K562 (cell line): ENCODE results near the gene PTPN13. TPM values are rescaled to one million over a fixed set of nuclear protein-coding genes. Genes with fewer than 3 reads are reported as not detected.

ENCODE experiments used
- ATAC-seq: fragments of 200-7000 bp; cut with Tn5 transposase; 3 replicates; pipeline ENCODE4 v1.9.1; 2020; ENCODE audit warnings: moderate library complexity
- BruUV-seq: library from RNA; stranded (reverse); fragments of 400-500 nt; replicated peaks from 2 replicates; lab custom pipeline; 2021; lab: Mats Ljungman, UMichigan
- CTCF ChIA-PET: fragments of 300-600 bp; formaldehyde crosslinking; extraction: SDS; loops from one replicate; lab custom pipeline; 2021; ENCODE audit warnings: low intra/inter-chr PET ratio; lab: Yijun Ruan, JAX
- POLR2A ChIA-PET: fragments of 300-600, 350-650 bp; sonication (Branson Sonifier 250); formaldehyde crosslinking; extraction: SDS; loops from one replicate; lab custom pipeline; 2021; ENCODE audit warnings: antibody characterized with exemption, inconsistent platforms; lab: Yijun Ruan, JAX
- DNase-seq, 4 experiments: peaks; one replicate each; pipeline versions ENCODE4 v3.0.0 to v3.0.0-alpha.2; 2011 to 2018; ENCODE audit warnings: low spot score in 3 of 4, mixed read lengths in 3 of 4; ENCODE audit errors: extremely low read depth in 1 of 4
- FAIRE-seq: peaks from 2 replicates; lab custom pipeline; 2011; peaks lifted over from hg19 to GRCh38; lab: Jason Lieb, UNC
- H2AFZ ChIP-seq: 2 replicates; pipeline ENCODE4 v1.6.0; 2011; ENCODE audit warnings: low read depth, low read length, control low read depth, inconsistent platforms
- H3K27ac ChIP-seq: fragments of 200-600 bp; 3 replicates; pipeline ENCODE4 v1.8.0; 2011; ENCODE audit warnings: low read depth, mild to moderate bottlenecking, control low read depth, inconsistent platforms, low read length, moderate library complexity, mixed read lengths; ENCODE audit errors: extremely low read depth
- H3K27me3 ChIP-seq, 2 experiments: fragments of 300-600 bp in 1 of 2; 2 replicates in 1 of 2; 3 replicates in 1 of 2; pipeline versions ENCODE4 v1.6.0 to v1.8.0; 2011; ENCODE audit warnings: inconsistent platforms in 2 of 2, low read length in 2 of 2, mild to moderate bottlenecking in 1 of 2, mixed read lengths in 1 of 2, moderate library complexity in 1 of 2; ENCODE audit not compliant: control insufficient read depth in 2 of 2, insufficient read depth in 2 of 2
- H3K36me3 ChIP-seq: fragments of 300-600 bp; 3 replicates; pipeline ENCODE4 v1.8.0; 2011; ENCODE audit warnings: mild to moderate bottlenecking, low read length, inconsistent platforms; ENCODE audit not compliant: control insufficient read depth, insufficient read depth
- H3K4me1 ChIP-seq, 2 experiments: fragments of 200-600 bp in 1 of 2; replicated peaks in 1 of 2; 2 replicates in 1 of 2; 3 replicates in 1 of 2; pipeline versions ENCODE4 v1.5.1 to v1.8.0; 2011; ENCODE audit warnings: inconsistent platforms in 2 of 2, low read length in 2 of 2, mild to moderate bottlenecking in 1 of 2, mixed read lengths in 1 of 2, moderate library complexity in 1 of 2; ENCODE audit not compliant: control insufficient read depth in 2 of 2, insufficient read depth in 2 of 2
- H3K4me2 ChIP-seq: 2 replicates; pipeline ENCODE4 v1.6.1; 2011; ENCODE audit warnings: low read length, control low read depth, inconsistent platforms, mixed read lengths; ENCODE audit not compliant: insufficient read depth
- H3K4me3 ChIP-seq: fragments of 200-600 bp; sonication (generic), shearing (Covaris generic); 2 replicates; pipeline ENCODE4 v1.5.1; 2016; ENCODE audit warnings: control low read depth, inconsistent platforms
- H3K79me2 ChIP-seq: fragments of 200-600 bp; 3 replicates; pipeline ENCODE4 v1.8.0; 2011; ENCODE audit warnings: low read length, inconsistent platforms; ENCODE audit not compliant: control insufficient read depth, insufficient read depth
- H3K9ac ChIP-seq, 2 experiments: 2 replicates each; pipeline versions ENCODE4 v1.6.0 to v1.6.1; 2011; ENCODE audit warnings: low read depth in 2 of 2, low read length in 2 of 2, control low read depth in 1 of 2, inconsistent platforms in 1 of 2, mild to moderate bottlenecking in 1 of 2, mixed read lengths in 1 of 2; ENCODE audit not compliant: insufficient read depth in 1 of 2
- H3K9me1 ChIP-seq: one replicate; pipeline ENCODE4 v1.6.0; 2011; ENCODE audit warnings: inconsistent platforms, mild to moderate bottlenecking, low read length, moderate library complexity; ENCODE audit not compliant: control insufficient read depth, insufficient read depth
- H3K9me3 ChIP-seq: replicated peaks from 2 replicates; pipeline ENCODE4 v1.5.1; 2011; ENCODE audit warnings: low read depth, low read length, inconsistent platforms; ENCODE audit not compliant: control insufficient read depth, insufficient read depth
- H4K20me1 ChIP-seq: replicated peaks from 2 replicates; pipeline ENCODE4 v1.6.1; 2011; ENCODE audit warnings: low read length, inconsistent platforms, mixed read lengths; ENCODE audit not compliant: control insufficient read depth, insufficient read depth
- CAMTA2 ChIP-seq: fragments of 250-450 bp; sonication (Bioruptor Pico); conservative IDR thresholded peaks from 2 replicates; pipeline ENCODE4 v1.5.1; 2022
- CBX2 ChIP-seq: fragments of 200-600 bp; sonication (generic); IDR thresholded peaks from one replicate; pipeline ENCODE4 v1.6.1; 2012; ENCODE audit warnings: mild to moderate bottlenecking, low read length, inconsistent platforms; ENCODE audit not compliant: insufficient read depth, poor library complexity, severe bottlenecking
- CCAR2 ChIP-seq: fragments of 200-400 bp; formaldehyde crosslinking; IDR thresholded peaks from 2 replicates; pipeline ENCODE4 v1.6.1; 2017; ENCODE audit warnings: mild to moderate bottlenecking, low read depth, low read length
- CXXC5 ChIP-seq: fragments of 250-450 bp; sonication (Bioruptor Pico); IDR thresholded peaks from 2 replicates; pipeline ENCODE4 v1.8.0; 2022; ENCODE audit warnings: inconsistent platforms, mild to moderate bottlenecking, moderate library complexity
- ELK1 ChIP-seq: sonication (generic); formaldehyde crosslinking; IDR thresholded peaks from 2 replicates; pipeline ENCODE4 v1.8.1; 2022; ENCODE audit warnings: missing genetic modification reagents
- ESRRA ChIP-seq: fragments of 450-650 bp; IDR thresholded peaks from 2 replicates; pipeline ENCODE4 v1.6.1; 2014; ENCODE audit warnings: low read depth, mild to moderate bottlenecking, moderate library complexity, borderline replicate concordance
- FOXA3 ChIP-seq, 2 experiments: fragments of 450-650 bp in 1 of 2; sonication (generic) in 1 of 2; formaldehyde crosslinking; IDR thresholded peaks in 1 of 2; conservative IDR thresholded peaks in 1 of 2; 2 replicates each; pipeline versions ENCODE4 v1.4.0 to v1.8.0; 2020 to 2022; ENCODE audit warnings: mild to moderate bottlenecking in 2 of 2, missing genetic modification reagents in 1 of 2
- ILK ChIP-seq: fragments of 450-650 bp; IDR thresholded peaks from 2 replicates; pipeline ENCODE4 v1.6.1; 2016; ENCODE audit warnings: missing genetic modification characterization, low read depth, mild to moderate bottlenecking, missing compliant biosample characterization, moderate library complexity, borderline replicate concordance
- MYNN ChIP-seq, 2 experiments: sonication (generic); formaldehyde crosslinking in 1 of 2; IDR thresholded peaks; 2 replicates each; pipeline versions ENCODE4 v1.5.0 to v1.6.1; 2016 to 2020; ENCODE audit warnings: antibody characterized with exemption in 1 of 2, missing genetic modification reagents in 1 of 2
- SMAD2 ChIP-seq: fragments of 150-350 bp; IDR thresholded peaks from 2 replicates; pipeline ENCODE4 v1.6.1; 2014; ENCODE audit warnings: low read depth, mild to moderate bottlenecking, low read length
- XRCC3 ChIP-seq: fragments of 450-650 bp; IDR thresholded peaks from 2 replicates; pipeline ENCODE4 v1.6.1; 2017; ENCODE audit warnings: mild to moderate bottlenecking, moderate library complexity
- ZBTB8A ChIP-seq: fragments of 450-650 bp; IDR thresholded peaks from 2 replicates; pipeline ENCODE4 v1.6.1; 2018; ENCODE audit warnings: mild to moderate bottlenecking, moderate library complexity; ENCODE audit not compliant: partially characterized antibody
- ZNF668 ChIP-seq: fragments of 250-450 bp; sonication (Bioruptor Pico); IDR thresholded peaks from 2 replicates; pipeline ENCODE4 v1.8.0; 2022; ENCODE audit warnings: mild to moderate bottlenecking, inconsistent platforms
- ZNF77 ChIP-seq: fragments of 250-450 bp; sonication (Bioruptor Pico); IDR thresholded peaks from 2 replicates; pipeline ENCODE4 v1.5.0; 2020
- WGBS: fragments of 100-300 bp; shearing (Covaris generic); methylation state at CpG from one replicate; pipeline ENCODE4 v1.1.6; 2016; ENCODE audit warnings: low coverage, mixed read lengths; ENCODE audit not compliant: insufficient coverage; ENCODE audit errors: missing lambda C conversion rate; 5-methylcytosine and 5-hydroxymethylcytosine counted together
- in situ Hi-C: fragments of 300-500 bp; cut with MboI; formaldehyde crosslinking; loops from 4 replicates; pipeline ENCODE4 v1.15.0; 2018; ENCODE audit warnings: inconsistent platforms, mixed read lengths
- intact Hi-C: fragments of 100-400 bp; cut with micrococcal nuclease; formaldehyde crosslinking; loops from 2 replicates; pipeline ENCODE4 v1.14.2; 2022
- polyA plus RNA-seq, 8 experiments: library from polyadenylated mRNA; depleted of rRNA in 4 of 8; stranded (reverse) in 5 of 8; unstranded in 3 of 8; fragments of >200 nt; fragmentation: Nextera tagmentation in 2 of 8; fragmentation: Illumina TruSeq in 1 of 8; extraction: Ambion mirVana in 2 of 8; extraction: Trizol in 1 of 8; gene quantifications; 2 replicates each; pipeline versions ENCODE4 v1.2.1 to v1.2.3, GENCODE V29; 2011 to 2014; ENCODE audit warnings: inconsistent platforms in 1 of 8, missing spikeins in 1 of 8
- total RNA-seq, 7 experiments: library from RNA; depleted of rRNA in 6 of 7; stranded (reverse); fragments of >200 nt in 6 of 7; fragmentation: Illumina TruSeq in 2 of 7; extraction: Trizol in 2 of 7; gene quantifications; 2 replicates each; pipeline versions ENCODE4 v1.2.1 to v1.2.3, GENCODE V29; 2011 to 2021; ENCODE audit warnings: low replicate concordance in 1 of 7
- TF ChIP-seq, protein P1 (sequence below): sonication (generic); formaldehyde crosslinking; IDR thresholded peaks from 2 replicates; pipeline ENCODE4 v1.9.0; 2022; ENCODE audit warnings: mild to moderate bottlenecking, missing genetic modification reagents

Gene PTPN13
- total and polyA plus RNA-seq, 9 of the 15 experiments (the other 6 are each of a cell fraction or from before 2014, with no cell fraction given): 0.33 TPM; not detected in 8

DNA sequence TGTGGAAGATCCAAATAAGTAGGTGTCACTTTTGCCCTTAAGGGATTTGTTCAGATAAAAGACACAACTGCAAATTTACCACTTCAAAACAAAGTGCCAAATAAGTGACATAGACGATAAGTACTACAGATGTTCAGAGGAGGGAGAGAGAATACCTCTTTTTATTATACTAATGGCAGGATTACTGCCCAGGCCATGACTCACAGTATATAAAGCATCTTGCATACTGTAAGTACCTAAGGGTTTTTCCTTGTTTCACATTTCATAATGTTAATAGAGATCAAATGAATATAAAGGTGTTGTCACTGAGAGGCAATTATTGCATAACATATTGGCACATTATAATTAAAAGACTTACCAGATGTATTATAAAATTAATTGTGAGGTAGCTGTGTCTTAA, 46.4 kb downstream of the PTPN13 start (continued):
- TF ChIP-seq ZBTB8A (no peak), ZNF668 (CRISPR knock-in tag) (no peak), CCAR2 (no peak), CXXC5 (CRISPR knock-in tag) (no peak)

- TF ChIP-seq, protein P1, sequence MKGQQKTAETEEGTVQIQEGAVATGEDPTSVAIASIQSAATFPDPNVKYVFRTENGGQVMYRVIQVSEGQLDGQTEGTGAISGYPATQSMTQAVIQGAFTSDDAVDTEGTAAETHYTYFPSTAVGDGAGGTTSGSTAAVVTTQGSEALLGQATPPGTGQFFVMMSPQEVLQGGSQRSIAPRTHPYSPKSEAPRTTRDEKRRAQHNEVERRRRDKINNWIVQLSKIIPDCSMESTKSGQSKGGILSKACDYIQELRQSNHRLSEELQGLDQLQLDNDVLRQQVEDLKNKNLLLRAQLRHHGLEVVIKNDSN (CRISPR knock-in tag): no peak
- no peak for TF ChIP-seq ZNF77
- TF ChIP-seq CBX2: no peak
- no peak for TF ChIP-seq CAMTA2
- no peak for TF ChIP-seq SMAD2
- TF ChIP-seq XRCC3: no peak
- TF ChIP-seq MYNN (IDR thresholded peaks at IDR 0.05): no peak
- TF ChIP-seq MYNN (CRISPR knock-in tag; IDR thresholded peaks at IDR 0.05): no peak
- TF ChIP-seq ILK: no peak
- TF ChIP-seq ELK1: no peak
- no peak for TF ChIP-seq FOXA3 (CRISPR knock-in tag; conservative IDR thresholded peaks at IDR 0.05 in 1 of 2, IDR thresholded peaks at IDR 0.05 in 1 of 2)
- TF ChIP-seq ESRRA: no peak
- no peaks in the 10 kb centered on the region for H3K9me1 ChIP-seq
- no peak overlapping the region for H3K9ac ChIP-seq
- H3K4me2 ChIP-seq: no peak overlapping the region
- DNase-seq (no peak), FAIRE-seq (no peak), ATAC-seq (no peak)
- H3K79me2 ChIP-seq: no peaks in the 10 kb centered on the region
- ChIA-PET CTCF (no interaction called here), POLR2A (no interaction called here)
- H3K27me3 ChIP-seq: no peaks in the 10 kb centered on the region
- no peak overlapping the region for H3K4me3 ChIP-seq
- whole genome bisulfite sequencing: 0% methylated on average over 3 of the region's 3 CpGs
- in situ Hi-C loops (no loop called here), intact Hi-C loops (no loop called here)
- no peaks in the 10 kb centered on the region for H3K9me3 ChIP-seq
- H2AFZ ChIP-seq: no peak overlapping the region
- no peaks in the 10 kb centered on the region for H3K36me3 ChIP-seq
- no peak overlapping the region for H3K27ac ChIP-seq
- no peaks in the 10 kb centered on the region for H4K20me1 ChIP-seq
- BruUV-seq: no TSS peak
- no peaks in the 10 kb centered on the region; a peak in 1 of 5 replicates for H3K4me1 ChIP-seq
Measured at GRCh38 chr4:86641516-86642090, 47.5 kb downstream of the PTPN13 start.
